HepG2 (cell line): ENCODE results near the gene FANCD2. TPM values are rescaled to one million over a fixed set of nuclear protein-coding genes. Genes with fewer than 3 reads are reported as not detected.

Experiments
- AFF4 ChIP-seq: sonication (generic); formaldehyde crosslinking; IDR thresholded peaks from 2 replicates; pipeline ENCODE4 v1.4.0; 2020; ENCODE audit warnings: missing genetic modification reagents
- GPBP1L1 ChIP-seq: sonication (generic); formaldehyde crosslinking; IDR thresholded peaks from 2 replicates; pipeline ENCODE4 v1.5.0; 2020; ENCODE audit warnings: mild to moderate bottlenecking, missing genetic modification reagents
- MAFF ChIP-seq: IDR thresholded peaks from 2 replicates; pipeline ENCODE4 v1.6.1; 2011; ENCODE audit warnings: low read depth, low read length, improper control_type of control experiment
- MEF2D ChIP-seq: sonication (generic); formaldehyde crosslinking; IDR thresholded peaks from 2 replicates; pipeline ENCODE4 v1.5.1; 2020; ENCODE audit warnings: mild to moderate bottlenecking, missing genetic modification reagents
- PRDM15 ChIP-seq: sonication (generic); formaldehyde crosslinking; IDR thresholded peaks from 2 replicates; pipeline ENCODE4 v1.4.0; 2020; ENCODE audit warnings: missing genetic modification reagents
- PRMT3 ChIP-seq: sonication (generic); formaldehyde crosslinking; IDR thresholded peaks from 2 replicates; pipeline ENCODE4 v1.8.1; 2022; ENCODE audit warnings: low read depth, mild to moderate bottlenecking, moderate library complexity, missing genetic modification reagents, borderline replicate concordance
- ZBTB1 ChIP-seq: sonication (generic); formaldehyde crosslinking; IDR thresholded peaks from 2 replicates; pipeline ENCODE4 v1.4.0; 2020; ENCODE audit warnings: missing genetic modification reagents, borderline replicate concordance
- ZNF260 ChIP-seq: sonication (generic); formaldehyde crosslinking; IDR thresholded peaks from 2 replicates; pipeline ENCODE4 v1.4.0; 2020; ENCODE audit warnings: missing genetic modification reagents, low read depth, mild to moderate bottlenecking, borderline replicate concordance
- ZNF460 ChIP-seq: sonication (generic); formaldehyde crosslinking; IDR thresholded peaks from 2 replicates; pipeline ENCODE4 v1.5.1; 2020; ENCODE audit warnings: missing genetic modification reagents, mild to moderate bottlenecking, borderline replicate concordance
- ZNF646 ChIP-seq: sonication (generic); formaldehyde crosslinking; IDR thresholded peaks from 2 replicates; pipeline ENCODE4 v1.9.0; 2021; ENCODE audit warnings: mild to moderate bottlenecking, missing genetic modification reagents
- ZNF724P ChIP-seq: sonication (generic); formaldehyde crosslinking; IDR thresholded peaks from 2 replicates; pipeline ENCODE4 v1.8.0; 2022; ENCODE audit warnings: missing genetic modification reagents, borderline replicate concordance
- ZNF749 ChIP-seq: sonication (generic); formaldehyde crosslinking; IDR thresholded peaks from 2 replicates; pipeline ENCODE4 v1.8.0; 2022; ENCODE audit warnings: mild to moderate bottlenecking, missing genetic modification reagents, moderate library complexity, borderline replicate concordance
- polyA plus RNA-seq, 8 experiments: library from polyadenylated mRNA; depleted of rRNA in 3 of 8; stranded (reverse) in 7 of 8; unstranded in 1 of 8; fragments of >200 nt; fragmentation: Illumina TruSeq in 4 of 8; extraction: Trizol in 4 of 8; gene quantifications; 2 replicates each; pipeline versions ENCODE4 v1.2.1 to v1.2.3, GENCODE V29; 2011 to 2016; ENCODE audit warnings: low read depth in 4 of 8, missing spikeins in 1 of 8, mixed read lengths in 1 of 8; ENCODE audit not compliant: insufficient read depth in 1 of 8
- total RNA-seq, 5 experiments: library from RNA; depleted of rRNA; stranded (reverse); fragments of >200 nt; fragmentation: Illumina TruSeq; extraction: Trizol; gene quantifications; 2 replicates each; pipeline ENCODE4 v1.2.3, GENCODE V29; 2016; ENCODE audit warnings: low read depth in 1 of 5

The FANCD2 gene
- total and polyA plus RNA-seq, 2 of the 13 experiments (the other 11 are each of a cell fraction or from before 2014, with no cell fraction given) = 10.1 to 42.0 TPM

GRCh38 chr3:10115326-10116137 lies 89.3 kb downstream of the FANCD2 start, which contains the start of gene BRK1 (continued):
- TF ChIP-seq ZNF646 (CRISPR knock-in tag) = 0 out of 2 replicates have a peak, but pooled peaks have one; percentile 23
- no peak for TF ChIP-seq AFF4
- no peak for TF ChIP-seq ZNF260
- TF ChIP-seq ZNF724P (CRISPR knock-in tag) = no peak
- TF ChIP-seq ZNF460 (CRISPR knock-in tag) = no peak; the same call in 1 of the 2 replicates
- TF ChIP-seq ZBTB1 (CRISPR knock-in tag) = no peak
- no peak for TF ChIP-seq GPBP1L1 (CRISPR knock-in tag)
- no peak for TF ChIP-seq PRMT3 (CRISPR knock-in tag)
- no peak for TF ChIP-seq MAFF
- 0 out of 2 replicates have a peak, but pooled peaks have one; percentile 13 for TF ChIP-seq MEF2D (CRISPR knock-in tag)
- no peak for TF ChIP-seq ZNF749 (CRISPR knock-in tag)
- TF ChIP-seq PRDM15 (CRISPR knock-in tag) = peak; percentile 49; the same call in 1 of the 2 replicates
